Natural killer cell (primary cell): Measurements from ENCODE around the gene FAM210A. TPM values are rescaled to one million over a fixed set of nuclear protein-coding genes. Genes with fewer than 3 reads are reported as not detected.

ENCODE experiments used
- ATAC-seq, 3 donors: fragments of 150-1000 bp in 2 of 3; fragments of 200-7000 bp in 1 of 3; cut with Tn5 transposase; 1 replicate in 1 of 3; 2 replicates in 2 of 3; pipeline ENCODE4 v1.10.0; 2021; ENCODE audit warnings: mild to moderate bottlenecking in 2 of 3, moderate library complexity in 2 of 3
- DNase-seq, 2 donors: peaks; one replicate each; pipeline versions ENCODE4 v3.0.0 to v3.0.0-alpha.2; 2013 to 2021; ENCODE audit warnings: mixed read lengths in 1 of 2
- H3K27ac ChIP-seq: one replicate; pipeline ENCODE4 v1.5.1; 2013; ENCODE audit warnings: mild to moderate bottlenecking, low read length
- H3K27me3 ChIP-seq: one replicate; pipeline ENCODE4 v1.6.1; 2013; ENCODE audit warnings: low read length; ENCODE audit not compliant: control insufficient read depth, insufficient read depth
- H3K36me3 ChIP-seq: one replicate; pipeline ENCODE4 v1.6.1; 2013; ENCODE audit warnings: low read length; ENCODE audit not compliant: control insufficient read depth, insufficient read depth
- H3K4me1 ChIP-seq: one replicate; pipeline ENCODE4 v1.6.1; 2013; ENCODE audit warnings: low read length; ENCODE audit not compliant: control insufficient read depth, insufficient read depth
- H3K4me3 ChIP-seq: one replicate; pipeline ENCODE4 v1.5.1; 2013; ENCODE audit warnings: low read length
- H3K9me3 ChIP-seq: one replicate; pipeline ENCODE4 v1.6.1; 2013; ENCODE audit warnings: low read length; ENCODE audit not compliant: control insufficient read depth, insufficient read depth
- H3K27ac Mint-ChIP-seq, 2 donors: one replicate each; pipeline ENCODE4 v1.8.0; 2022; ENCODE audit warnings: mild to moderate bottlenecking in 2 of 2, mixed read lengths in 2 of 2, moderate library complexity in 1 of 2
- H3K27me3 Mint-ChIP-seq, 2 donors: one replicate each; pipeline ENCODE4 v1.8.0; 2022; ENCODE audit warnings: low read depth in 2 of 2, mixed read lengths in 2 of 2
- H3K36me3 Mint-ChIP-seq: one replicate; pipeline ENCODE4 v1.8.0; 2022; ENCODE audit warnings: mixed read lengths
- H3K4me1 Mint-ChIP-seq, 2 donors: one replicate each; pipeline ENCODE4 v1.8.0; 2022; ENCODE audit warnings: mixed read lengths in 2 of 2
- H3K4me3 Mint-ChIP-seq: one replicate; pipeline ENCODE4 v1.8.0; 2022; ENCODE audit warnings: mild to moderate bottlenecking, moderate library complexity, mixed read lengths
- H3K9me3 Mint-ChIP-seq, 2 donors: one replicate each; pipeline ENCODE4 v1.8.0; 2022; ENCODE audit warnings: mixed read lengths in 2 of 2
- CTCF ChIP-seq: fragments of 200-600 bp; IDR thresholded peaks from one replicate; pipeline ENCODE4 v1.8.0; 2022; ENCODE audit warnings: antibody characterized with exemption
- WGBS: methylation state at CpG from one replicate; pipeline ENCODE4 v1.1.7; 2013; ENCODE audit warnings: missing lambda C conversion rate; ENCODE audit not compliant: insufficient coverage; 5-methylcytosine and 5-hydroxymethylcytosine counted together
- intact Hi-C: fragments of 100-400 bp; cut with micrococcal nuclease; formaldehyde crosslinking; loops from one replicate; pipeline ENCODE4 v1.14.2; 2022
- total RNA-seq, 4 donors: library from RNA; stranded (reverse); fragments of 120-200 nt in 1 of 4; gene quantifications; one replicate each; pipeline versions ENCODE4 v1.2.3 to v1.2.4, GENCODE V29; 2013 to 2022

The FAM210A gene
- total RNA-seq, 3 donors from 2014 or later (not counting 1 experiment from before 2014, with no cell fraction given), result 5.4 to 11.2 (median 9.2) TPM

GRCh38 chr18:13657974-13658373 is 68.4 kb downstream of the FAM210A start:
- no peak for ATAC-seq
- H3K4me1 ChIP-seq, result no peaks in the 10 kb centered on the region
- H3K4me3 Mint-ChIP-seq, result no peak overlapping the region
- no peak overlapping the region for H3K4me3 ChIP-seq
- no peaks in the 10 kb centered on the region for H3K9me3 Mint-ChIP-seq
- H3K27ac Mint-ChIP-seq, result no peak overlapping the region
- H3K36me3 Mint-ChIP-seq, result no peaks in the 10 kb centered on the region
- DNase-seq, result no peak
- 80% methylated on average over 7 of the region's 7 CpGs for WGBS
- H3K27me3 Mint-ChIP-seq, result no peaks in the 10 kb centered on the region
- no peaks in the 10 kb centered on the region for H3K36me3 ChIP-seq
- no peaks in the 10 kb centered on the region for H3K4me1 Mint-ChIP-seq
- intact Hi-C loops, result no loop called here
- no peak for TF ChIP-seq CTCF
- no peak overlapping the region for H3K27ac ChIP-seq
- H3K27me3 ChIP-seq, result no peaks in the 10 kb centered on the region
- H3K9me3 ChIP-seq, result no peaks in the 10 kb centered on the region

DNA sequence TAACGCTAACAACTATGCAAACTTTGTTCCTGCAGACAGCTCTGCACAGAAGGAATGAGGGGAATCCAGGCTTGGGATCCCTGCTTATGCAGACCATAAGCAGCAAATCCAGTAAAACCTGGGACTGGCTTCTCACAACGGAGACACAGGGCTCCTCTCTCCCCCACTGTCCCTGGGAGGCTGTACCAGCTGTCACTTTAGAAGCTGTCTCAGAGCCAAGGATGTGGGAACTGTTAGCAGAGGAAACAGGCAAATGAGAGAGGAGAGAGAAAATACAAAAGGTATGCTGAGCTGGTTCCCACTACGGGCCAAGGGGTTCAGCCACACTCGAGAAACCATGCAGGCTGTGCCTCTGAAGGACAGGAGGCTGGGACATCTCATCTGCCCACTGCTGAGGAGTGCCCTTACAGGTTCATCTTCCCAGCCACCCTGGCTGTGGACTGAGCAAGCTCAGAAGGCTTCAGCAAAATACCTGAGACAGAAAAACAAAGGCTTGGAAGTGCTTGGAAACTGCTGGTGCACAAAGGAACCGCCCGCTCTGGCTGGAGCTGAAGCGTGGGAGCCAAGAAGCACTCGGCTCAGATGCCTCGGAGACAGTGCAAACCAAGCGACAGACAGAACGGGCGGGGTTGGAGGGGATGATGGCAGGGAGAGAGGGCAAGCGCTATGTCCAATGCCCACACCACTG is 72.5 kb downstream of the FAM210A start:
- Histone ChIP-seq H3K4me1 (no peaks in the 10 kb centered on the region), H3K27me3 (no peaks in the 10 kb centered on the region), H3K4me3 (no peak overlapping the region), H3K36me3 (no peaks in the 10 kb centered on the region), H3K27ac (no peak overlapping the region), H3K9me3 (no peaks in the 10 kb centered on the region)
- H3K4me3 Mint-ChIP-seq, result no peak overlapping the region
- no peak for ATAC-seq
- H3K27ac Mint-ChIP-seq, result no peak overlapping the region
- DNase-seq, result no peak
- no peaks in the 10 kb centered on the region for H3K27me3 Mint-ChIP-seq
- no peak for TF ChIP-seq CTCF
- intact Hi-C loops, result no loop called here
- H3K9me3 Mint-ChIP-seq, result no peaks in the 10 kb centered on the region
- H3K4me1 Mint-ChIP-seq, result peaks cover 0 to 4% of the 10 kb centered on the region in 2 donors
- WGBS, result 80% methylated on average over 13 of the region's 13 CpGs
- H3K36me3 Mint-ChIP-seq, result no peaks in the 10 kb centered on the region

DNA sequence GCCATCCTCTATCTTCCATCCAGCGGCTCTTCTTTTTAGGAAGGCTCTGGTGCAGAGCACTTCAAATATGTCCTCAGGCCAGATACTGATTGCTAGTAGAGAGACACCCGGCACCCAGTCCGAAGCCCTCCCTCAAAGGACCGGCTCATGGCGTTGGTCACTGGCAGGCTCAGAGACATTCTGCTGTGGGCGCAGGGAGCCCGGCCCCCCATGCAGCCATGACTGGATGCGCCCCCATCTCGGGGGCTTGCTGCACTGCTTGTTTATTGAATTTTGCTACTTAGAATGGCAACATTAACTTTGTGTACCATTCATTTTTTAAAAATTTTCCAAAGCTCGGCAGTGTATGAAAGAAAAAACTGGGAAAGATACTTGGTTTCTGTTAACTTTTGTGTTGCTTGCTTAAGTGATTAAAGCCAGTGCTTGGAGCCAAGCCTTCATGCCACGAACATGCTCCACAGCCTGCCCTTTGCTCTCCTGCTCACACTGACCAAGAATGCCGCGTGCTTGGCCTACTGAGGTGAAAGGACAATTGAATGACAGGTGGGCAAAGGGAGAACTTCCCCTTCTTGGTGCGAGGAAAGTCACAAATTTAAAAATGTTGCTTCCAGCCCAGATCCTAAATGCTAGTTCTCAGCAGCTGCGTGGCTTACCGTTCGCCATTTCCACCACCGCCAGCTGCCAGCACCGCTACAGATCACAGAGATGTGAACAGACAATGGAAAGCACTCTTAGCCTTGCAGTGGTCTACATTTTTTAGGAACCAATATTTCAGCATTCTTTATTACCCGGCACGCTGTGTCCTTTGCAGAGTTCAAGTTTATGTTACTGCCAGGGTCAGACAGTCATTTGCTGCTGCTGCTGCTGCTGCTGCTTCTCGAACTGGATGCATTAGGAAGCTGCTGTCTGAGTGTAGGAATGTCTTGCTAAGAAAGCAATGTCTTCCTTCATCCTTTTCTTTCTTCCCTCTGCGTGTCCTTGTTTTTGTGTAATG is 76.7 kb downstream of the FAM210A start:
- no peak overlapping the region for H3K27ac ChIP-seq
- no peak for DNase-seq

More for the DNA sequence above, 76.7 kb downstream of the FAM210A start:
- no peak for ATAC-seq
- Histone ChIP-seq H3K4me3 (no peak overlapping the region), H3K9me3 (no peaks in the 10 kb centered on the region), H3K36me3 (peaks cover 12% of the 10 kb centered on the region), H3K4me1 (no peaks in the 10 kb centered on the region), H3K27me3 (no peaks in the 10 kb centered on the region)
- Mint-ChIP-seq H3K36me3 (peaks cover 8% of the 10 kb centered on the region), H3K27me3 (no peaks in the 10 kb centered on the region), H3K4me3 (no peak overlapping the region), H3K27ac (no peak overlapping the region), H3K4me1 (peaks cover 0 to 4% of the 10 kb centered on the region in 2 donors), H3K9me3 (no peaks in the 10 kb centered on the region)
- no peak for TF ChIP-seq CTCF
- intact Hi-C loops, result no loop called here
- WGBS, result 91% methylated on average over 22 of the region's 23 CpGs
